Hematopoietic multipotent progenitor cell treated with erythropoietin and hydrocortisone succinate and interleukin-3 and kit ligand, for 4 days (in vitro differentiated cells): ENCODE results near the gene MBNL3.
"Not testable (repeated sequence)": the region's sequence is repeated elsewhere in the genome, so short reads cannot be mapped to it uniquely, and the experiment has no call there.

Source experiments
- DNase-seq: peaks from one replicate; pipeline ENCODE4 v3.0.0-alpha.2; 2015

Gene MBNL3

GRCh38 chrX:132367984-132368383 lies 120.9 kb downstream of the MBNL3 start:
- DNase-seq, result no peak

GRCh38 chrX:132367314-132367713 lies 121.5 kb downstream of the MBNL3 start:
- no peak for DNase-seq

GRCh38 chrX:132365490-132365889 lies 123.3 kb downstream of the MBNL3 start:
- DNase-seq, result no peak

- DNase-seq, result no peak
Measured at GRCh38 chrX:132364313-132364712, 124.5 kb downstream of the MBNL3 start.

- no peak for DNase-seq
Measured at GRCh38 chrX:132353430-132353829, 135.4 kb downstream of the MBNL3 start.

- no peak for DNase-seq
Measured at GRCh38 chrX:132336172-132336571, 152.7 kb downstream of the MBNL3 start.

GRCh38 chrX:132333351-132333750 lies 155.5 kb downstream of the MBNL3 start:
- DNase-seq, result no peak

GRCh38 chrX:132331532-132331931 lies 157.3 kb downstream of the MBNL3 start:
- DNase-seq, result no peak

- no peak for DNase-seq
Measured at GRCh38 chrX:132331000-132331399, 157.8 kb downstream of the MBNL3 start.

GRCh38 chrX:132330156-132330729 lies 158.6 kb downstream of the MBNL3 start:
- no peak for DNase-seq

- DNase-seq, result not testable (repeated sequence)
Measured at GRCh38 chrX:132326960-132327359, 161.9 kb downstream of the MBNL3 start.
